Epithelial cell of proximal tubule (primary cell): ENCODE results near the gene UBL5. TPM values are rescaled to one million over a fixed set of nuclear protein-coding genes. Genes with fewer than 3 reads are reported as not detected.
"Not testable (repeated sequence)": the region's sequence is repeated elsewhere in the genome, so short reads cannot be mapped to it uniquely, and the experiment has no call there.

Experiments used
- DNase-seq: peaks from one replicate; pipeline ENCODE4 v3.0.0-alpha.2; 2011; ENCODE audit warnings: low read depth
- H3K4me3 ChIP-seq: 2 replicates; pipeline ENCODE4 v1.5.1; 2011; ENCODE audit warnings: low read depth, mild to moderate bottlenecking, low read length
- total RNA-seq: library from RNA; depleted of rRNA; stranded (reverse); fragments of >200 nt; gene quantifications from 2 replicates; pipeline ENCODE4 v1.2.3, GENCODE V29; 2015
- TF ChIP-seq, protein P1 (sequence below): conservative IDR thresholded peaks from 2 replicates; pipeline ENCODE4 v1.5.1; 2012; ENCODE audit warnings: low read depth, mild to moderate bottlenecking, low read length

The UBL5 gene
- total RNA-seq, result 534 and 748 TPM in 2 replicates

DNA sequence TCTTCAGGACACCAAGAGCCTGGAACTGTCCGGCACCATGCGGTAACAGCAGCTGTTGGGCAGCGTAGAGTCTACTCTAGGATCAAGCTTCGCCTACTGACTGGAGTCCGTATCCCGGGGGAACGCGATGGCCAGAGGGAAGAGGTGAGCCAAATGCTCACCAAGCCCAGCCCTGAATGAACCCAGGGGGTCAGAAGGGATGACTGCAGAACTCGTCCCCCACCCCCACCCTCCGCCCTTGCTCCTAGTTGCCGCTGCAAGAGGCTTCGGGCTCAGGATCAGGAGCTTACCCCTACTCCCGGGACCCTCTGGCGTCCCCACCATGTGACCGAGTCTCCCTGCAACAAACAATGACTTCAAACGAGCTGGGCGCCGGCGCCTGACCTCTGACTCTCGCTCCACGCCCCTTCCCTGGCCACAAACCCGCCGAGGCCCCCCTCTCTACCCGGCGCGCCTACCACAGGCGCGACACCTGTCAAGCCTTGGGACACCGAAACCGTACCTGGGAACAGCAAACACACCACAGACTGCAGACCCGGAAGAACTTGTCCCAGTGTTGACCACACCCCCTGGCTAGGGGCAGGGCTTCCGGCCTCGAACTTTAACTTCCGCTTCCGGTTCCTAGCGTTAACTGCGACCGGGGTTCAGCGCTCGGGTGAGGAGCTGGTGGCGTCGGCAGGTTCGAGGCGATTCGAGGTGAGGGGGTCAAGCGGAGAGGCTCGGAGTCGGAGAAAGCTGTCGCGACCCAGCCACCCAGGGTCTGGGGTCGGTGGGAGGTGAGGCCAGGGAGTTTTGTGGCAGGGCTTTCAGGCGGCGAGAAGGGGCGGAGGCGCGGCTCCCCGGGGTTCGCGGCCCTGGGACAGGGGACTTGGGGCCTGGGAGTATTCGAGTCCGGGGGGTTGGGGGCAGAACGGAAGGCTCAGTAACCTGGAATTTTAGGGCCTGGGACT, at the start of gene UBL5:
UBL5 (plus strand) TSS at position 630 of the 950 bp plus-strand sequence. CDS start 420 bp downstream, outside the sequence.
- H3K4me3 ChIP-seq, result peak within 1 kb of the TSS; percentile 74
- TF ChIP-seq, protein P1, sequence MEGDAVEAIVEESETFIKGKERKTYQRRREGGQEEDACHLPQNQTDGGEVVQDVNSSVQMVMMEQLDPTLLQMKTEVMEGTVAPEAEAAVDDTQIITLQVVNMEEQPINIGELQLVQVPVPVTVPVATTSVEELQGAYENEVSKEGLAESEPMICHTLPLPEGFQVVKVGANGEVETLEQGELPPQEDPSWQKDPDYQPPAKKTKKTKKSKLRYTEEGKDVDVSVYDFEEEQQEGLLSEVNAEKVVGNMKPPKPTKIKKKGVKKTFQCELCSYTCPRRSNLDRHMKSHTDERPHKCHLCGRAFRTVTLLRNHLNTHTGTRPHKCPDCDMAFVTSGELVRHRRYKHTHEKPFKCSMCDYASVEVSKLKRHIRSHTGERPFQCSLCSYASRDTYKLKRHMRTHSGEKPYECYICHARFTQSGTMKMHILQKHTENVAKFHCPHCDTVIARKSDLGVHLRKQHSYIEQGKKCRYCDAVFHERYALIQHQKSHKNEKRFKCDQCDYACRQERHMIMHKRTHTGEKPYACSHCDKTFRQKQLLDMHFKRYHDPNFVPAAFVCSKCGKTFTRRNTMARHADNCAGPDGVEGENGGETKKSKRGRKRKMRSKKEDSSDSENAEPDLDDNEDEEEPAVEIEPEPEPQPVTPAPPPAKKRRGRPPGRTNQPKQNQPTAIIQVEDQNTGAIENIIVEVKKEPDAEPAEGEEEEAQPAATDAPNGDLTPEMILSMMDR, result no peak
- DNase-seq, result peak; percentile 35

DNA sequence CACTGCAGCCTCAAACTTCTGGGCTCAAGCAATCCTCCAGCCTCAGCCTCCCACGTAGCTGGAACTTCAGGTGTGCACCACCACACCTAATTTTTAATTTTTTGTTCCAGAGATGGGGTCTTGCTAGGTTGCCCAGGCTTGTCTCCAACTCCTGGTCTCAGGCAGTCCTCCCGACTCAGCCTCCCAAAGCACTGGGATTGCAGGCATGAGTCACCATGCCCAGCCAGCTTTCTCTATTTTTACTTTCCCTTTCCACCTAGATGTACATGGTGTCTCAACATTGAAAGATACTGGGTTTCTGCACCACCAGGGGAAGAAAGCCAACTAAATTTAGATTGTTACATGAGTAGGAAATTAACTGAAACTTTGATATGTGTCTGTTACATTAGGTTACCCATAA, 45.4 kb upstream of the UBL5 start:
- TF ChIP-seq, protein P1, result no peak
- H3K4me3 ChIP-seq, result no peak overlapping the region
- DNase-seq, result no peak

DNA sequence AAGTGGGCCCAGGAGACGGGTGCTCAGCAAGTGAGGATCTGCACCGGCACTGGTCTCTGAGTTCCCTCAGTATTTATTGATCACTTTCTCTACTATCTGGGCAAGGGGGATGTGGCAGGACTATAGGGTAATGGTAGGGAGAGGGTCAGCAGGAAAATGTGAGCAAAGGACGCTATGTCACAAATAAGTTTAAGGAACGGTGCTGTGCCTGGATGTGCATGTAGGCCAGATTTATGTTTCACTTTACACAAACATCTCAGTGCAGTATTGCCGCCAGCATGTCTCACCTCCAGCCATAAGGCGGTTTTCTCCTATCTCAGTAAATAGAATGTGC, 43.6 kb upstream of the UBL5 start:
- DNase-seq, H3K4me3 ChIP-seq: not testable (repeated sequence)

DNA sequence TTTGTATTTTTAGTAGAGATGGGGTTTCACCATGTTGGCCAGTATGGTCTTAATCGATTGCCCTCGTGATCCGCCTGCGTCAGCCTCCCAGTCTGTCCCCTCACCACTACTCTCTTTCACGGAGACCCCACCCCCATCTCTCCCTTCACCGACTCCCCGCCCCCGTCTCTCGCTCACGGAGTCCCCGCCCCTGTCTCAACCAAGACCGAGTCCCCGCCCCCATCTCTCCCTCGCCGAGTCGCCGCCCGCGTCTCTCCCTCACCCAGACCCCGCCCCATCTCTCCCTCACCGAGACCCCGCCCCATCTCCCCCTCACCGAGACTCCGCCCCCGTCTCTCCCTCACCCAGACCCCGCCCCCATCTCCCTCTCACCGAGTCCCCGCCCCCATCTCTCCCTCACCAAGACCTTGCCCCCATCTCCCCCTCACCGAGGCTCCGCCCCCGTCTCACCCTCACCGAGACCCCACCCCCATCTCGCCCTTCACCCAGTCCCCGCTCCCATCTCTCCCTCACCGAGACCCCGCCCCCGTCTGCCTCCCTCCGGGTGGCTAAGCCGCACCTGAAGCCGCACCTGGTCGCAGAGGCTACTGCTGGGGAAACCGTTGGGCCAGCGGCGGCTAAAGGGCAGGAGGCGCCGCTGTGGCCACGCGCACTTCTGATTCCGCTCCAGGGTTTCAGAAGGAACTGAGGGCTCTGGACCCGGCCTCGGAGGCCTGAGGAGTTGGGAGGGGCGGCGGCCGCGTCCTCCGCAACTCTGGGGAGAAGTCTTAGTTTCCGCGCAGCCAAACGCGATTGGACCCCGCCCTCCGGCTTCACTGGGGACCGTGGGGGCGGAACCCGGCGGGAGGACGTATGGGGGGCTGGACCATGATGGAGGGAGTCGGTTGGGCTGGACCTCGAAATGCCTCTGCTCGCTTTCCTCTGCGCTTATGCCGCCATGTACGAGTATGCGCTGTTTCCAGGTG, 42.1 kb upstream of the UBL5 start:
- H3K4me3 ChIP-seq, result peak overlapping the region; percentile 84
- peak; percentile 59 for DNase-seq
- TF ChIP-seq, protein P1, result no peak

DNA sequence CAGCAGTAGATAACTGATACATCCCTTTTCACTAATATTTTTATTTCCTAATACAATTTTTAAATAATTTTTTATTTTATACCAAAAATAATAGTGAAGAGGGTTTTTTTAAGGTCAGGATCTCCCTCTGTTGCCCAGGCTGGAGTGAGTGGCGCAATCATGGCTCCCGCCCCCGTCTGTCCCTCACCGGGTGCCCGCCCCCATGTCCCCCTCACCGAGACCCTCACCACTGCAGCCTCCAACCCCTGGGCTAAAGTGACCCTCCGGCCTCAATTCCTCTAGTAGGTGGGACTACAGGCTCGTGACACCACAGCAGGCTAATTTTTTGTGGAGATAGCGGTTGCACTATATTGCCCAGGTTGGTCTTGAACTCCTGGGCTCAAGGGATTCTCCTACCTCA, 41.4 kb upstream of the UBL5 start:
- TF ChIP-seq, protein P1, result no peak
- peak overlapping the region; percentile 84 for H3K4me3 ChIP-seq
- no peak for DNase-seq

DNA sequence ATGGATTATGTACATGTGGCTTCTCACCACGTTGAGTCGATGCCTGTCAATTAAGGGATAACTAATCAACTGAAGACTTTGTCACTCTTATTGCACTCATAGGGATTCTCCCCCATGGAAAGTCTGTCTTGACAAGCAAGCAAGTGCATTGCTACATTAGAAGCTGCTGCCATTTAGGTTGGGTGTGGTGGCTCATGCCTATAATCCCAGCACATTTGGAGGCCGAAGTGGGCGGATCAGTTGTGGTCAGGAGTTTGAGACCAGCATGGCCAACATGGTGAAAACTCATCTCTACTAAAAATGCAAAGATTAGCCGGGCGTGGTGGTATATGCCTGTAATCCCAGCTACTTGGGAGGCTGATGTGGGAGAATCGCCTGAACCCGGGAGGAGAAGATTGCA, 40.9 kb upstream of the UBL5 start:
- no peak overlapping the region for H3K4me3 ChIP-seq
- TF ChIP-seq, protein P1, result no peak
- no peak for DNase-seq

DNA sequence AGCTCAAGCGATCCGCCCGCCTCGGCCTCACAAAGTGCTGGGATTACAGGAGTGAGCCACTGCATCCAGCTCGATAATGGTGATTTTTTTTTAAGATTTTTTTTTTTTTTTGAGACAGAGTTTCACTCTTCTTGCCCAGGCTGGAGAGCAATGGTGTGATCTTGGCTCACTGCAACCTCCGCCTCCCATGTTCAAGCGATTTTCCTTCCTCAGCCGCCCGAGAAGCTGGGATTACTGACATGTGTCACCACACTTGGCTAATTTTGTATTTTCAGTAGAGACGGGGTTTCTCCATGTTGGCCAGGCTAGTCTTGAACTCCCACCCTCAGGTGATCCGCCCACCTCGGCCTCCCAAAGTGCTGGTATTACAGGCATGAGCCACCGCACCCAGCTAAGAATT, 39.1 kb upstream of the UBL5 start:
- H3K4me3 ChIP-seq, DNase-seq: not testable (repeated sequence)
